OCI-LY7 (cell line): ENCODE measurements around the gene TBL1XR1. TPM values are rescaled to one million over a fixed set of nuclear protein-coding genes. Genes with fewer than 3 reads are reported as not detected.

ENCODE experiments used
- BruUV-seq: library from RNA; stranded (reverse); fragments of 400-500 nt; replicated peaks from 2 replicates; lab custom pipeline; 2021; lab: Mats Ljungman, UMichigan
- CTCF ChIA-PET: fragments of 300-600 bp; sonication (Branson Sonifier 250); formaldehyde crosslinking; loops from one replicate; lab custom pipeline; 2022; ENCODE audit warnings: antibody characterized with exemption; ENCODE audit not compliant: unreplicated experiment; lab: Charles Lee
- POLR2A ChIA-PET: fragments of 300-600 bp; sonication (Branson Sonifier 250); formaldehyde crosslinking; loops from one replicate; lab custom pipeline; 2022; ENCODE audit warnings: antibody characterized with exemption; lab: Charles Lee
- DNase-seq: peaks from one replicate; pipeline ENCODE4 v3.0.0-alpha.2; 2015; ENCODE audit warnings: low spot score
- H2AFZ ChIP-seq: fragments of 200-600 bp; sonication (generic), shearing (Covaris generic); 2 replicates; pipeline ENCODE4 v1.6.1; 2014; ENCODE audit warnings: mild to moderate bottlenecking, antibody characterized with exemption, low read length, moderate library complexity
- H3K27ac ChIP-seq: fragments of 200-600 bp; sonication (generic); 2 replicates; pipeline ENCODE4 v1.5.1; 2014; ENCODE audit warnings: mixed run types, low read depth, mild to moderate bottlenecking, moderate library complexity, low read length, inconsistent platforms; ENCODE audit not compliant: poor library complexity, severe bottlenecking
- H3K36me3 ChIP-seq: fragments of 200-600 bp; sonication (generic); 2 replicates; pipeline ENCODE4 v1.6.1; 2014; ENCODE audit warnings: mild to moderate bottlenecking, antibody characterized with exemption, low read length, moderate library complexity, mixed read lengths; ENCODE audit not compliant: insufficient read depth
- H3K4me1 ChIP-seq: fragments of 200-600 bp; sonication (generic); 2 replicates; pipeline ENCODE4 v1.5.1; 2014; ENCODE audit warnings: mild to moderate bottlenecking, low read length; ENCODE audit not compliant: insufficient read depth, poor library complexity, severe bottlenecking
- H3K4me2 ChIP-seq: fragments of 200-600 bp; sonication (generic); 2 replicates; pipeline ENCODE4 v1.6.1; 2014; ENCODE audit warnings: mild to moderate bottlenecking, low read length
- H3K4me3 ChIP-seq: fragments of 200-600 bp; sonication (generic); 2 replicates; pipeline ENCODE4 v1.5.1; 2014; ENCODE audit warnings: mild to moderate bottlenecking, low read depth, low read length; ENCODE audit not compliant: poor library complexity, severe bottlenecking
- H3K79me2 ChIP-seq: fragments of 200-600 bp; sonication (generic); 2 replicates; pipeline ENCODE4 v1.6.1; 2016; ENCODE audit warnings: low read depth, mild to moderate bottlenecking, low read length, moderate library complexity, mixed read lengths; ENCODE audit not compliant: insufficient read depth
- H3K9me2 ChIP-seq: fragments of 200-600 bp; sonication (generic); 2 replicates; pipeline ENCODE4 v1.6.1; 2016; ENCODE audit warnings: mild to moderate bottlenecking, low read length, mixed read lengths; ENCODE audit not compliant: insufficient read depth
- H3K9me3 ChIP-seq: fragments of 200-600 bp; sonication (generic); 2 replicates; pipeline ENCODE4 v1.6.1; 2014; ENCODE audit warnings: mild to moderate bottlenecking, mixed run types, low read length, mixed read lengths
- H4K20me1 ChIP-seq: fragments of 200-600 bp; sonication (generic); 2 replicates; pipeline ENCODE4 v1.6.1; 2014; ENCODE audit warnings: mild to moderate bottlenecking, antibody characterized with exemption, low read length, moderate library complexity, mixed read lengths; ENCODE audit not compliant: insufficient read depth
- EZH2phosphoT487 ChIP-seq: fragments of 200-600 bp; sonication (generic); IDR thresholded peaks from 2 replicates; pipeline ENCODE4 v1.6.1; 2018; ENCODE audit warnings: low read depth, borderline replicate concordance, mild to moderate bottlenecking, mixed run types, antibody characterized with exemption, low read length, moderate library complexity, mixed read lengths
- intact Hi-C: fragments of 100-400 bp; cut with micrococcal nuclease; formaldehyde crosslinking; loops from one replicate; pipeline ENCODE4 v1.10.0; 2022; ENCODE audit not compliant: unreplicated experiment
- total RNA-seq, 2 experiments: library from RNA; depleted of rRNA in 1 of 2; stranded (reverse); fragments of >200 nt in 1 of 2; shearing (Covaris generic) in 1 of 2; gene quantifications; 2 replicates each; pipeline ENCODE4 v1.2.3, GENCODE V29; 2014 to 2022
- TF ChIP-seq, protein P1 (sequence below): fragments of 200-600 bp; sonication (generic); conservative IDR thresholded peaks from 2 replicates; pipeline ENCODE4 v1.5.1; 2014; ENCODE audit warnings: mild to moderate bottlenecking, antibody characterized with exemption, low read length, moderate library complexity, mixed read lengths

TBL1XR1 gene
- total RNA-seq, 2 experiments from 2014 or later, result 103 to 158 TPM

GRCh38 chr3:177209509-177209908 lies 12.2 kb upstream of the TBL1XR1 start:
- no peak overlapping the region for H3K27ac ChIP-seq
- ChIA-PET CTCF (interaction anchor here (0.6 kb wide), 1 partner anchor 196 kb away, joined by 4 read pairs; no protein-coding TSS in a partner anchor), POLR2A (interaction anchor here (1.2 kb wide), 1 partner anchor 110 kb away, joined by 4 read pairs; no protein-coding TSS in a partner anchor)
- H3K4me3 ChIP-seq, result no peak overlapping the region
- no peaks in the 10 kb centered on the region for H3K36me3 ChIP-seq
- no peaks in the 10 kb centered on the region for H3K79me2 ChIP-seq
- no peaks in the 10 kb centered on the region for H4K20me1 ChIP-seq
- intact Hi-C loops, result loop anchor here (10.0 kb wide), 1 partner anchor 575 kb away; no protein-coding TSS in a partner anchor
- no TSS peak for BruUV-seq
- H2AFZ ChIP-seq, result no peak overlapping the region; the same call in 1 of the 2 replicates
- no peaks in the 10 kb centered on the region for H3K4me1 ChIP-seq
- TF ChIP-seq EZH2phosphoT487, result no peak
- TF ChIP-seq, protein P1, sequence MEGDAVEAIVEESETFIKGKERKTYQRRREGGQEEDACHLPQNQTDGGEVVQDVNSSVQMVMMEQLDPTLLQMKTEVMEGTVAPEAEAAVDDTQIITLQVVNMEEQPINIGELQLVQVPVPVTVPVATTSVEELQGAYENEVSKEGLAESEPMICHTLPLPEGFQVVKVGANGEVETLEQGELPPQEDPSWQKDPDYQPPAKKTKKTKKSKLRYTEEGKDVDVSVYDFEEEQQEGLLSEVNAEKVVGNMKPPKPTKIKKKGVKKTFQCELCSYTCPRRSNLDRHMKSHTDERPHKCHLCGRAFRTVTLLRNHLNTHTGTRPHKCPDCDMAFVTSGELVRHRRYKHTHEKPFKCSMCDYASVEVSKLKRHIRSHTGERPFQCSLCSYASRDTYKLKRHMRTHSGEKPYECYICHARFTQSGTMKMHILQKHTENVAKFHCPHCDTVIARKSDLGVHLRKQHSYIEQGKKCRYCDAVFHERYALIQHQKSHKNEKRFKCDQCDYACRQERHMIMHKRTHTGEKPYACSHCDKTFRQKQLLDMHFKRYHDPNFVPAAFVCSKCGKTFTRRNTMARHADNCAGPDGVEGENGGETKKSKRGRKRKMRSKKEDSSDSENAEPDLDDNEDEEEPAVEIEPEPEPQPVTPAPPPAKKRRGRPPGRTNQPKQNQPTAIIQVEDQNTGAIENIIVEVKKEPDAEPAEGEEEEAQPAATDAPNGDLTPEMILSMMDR, result no peak
- no peaks in the 10 kb centered on the region for H3K9me2 ChIP-seq
- no peaks in the 10 kb centered on the region for H3K9me3 ChIP-seq
- no peak overlapping the region for H3K4me2 ChIP-seq
- no peak for DNase-seq

GRCh38 chr3:177208781-177209180 lies 11.5 kb upstream of the TBL1XR1 start:
- no TSS peak for BruUV-seq
- POLR2A ChIA-PET, result interaction anchor here (0.5 to 1.2 kb wide), 3 partner anchors 9 to 111 kb away, joined by 3 to 4 read pairs (median 4); no protein-coding TSS in a partner anchor
- CTCF ChIA-PET, result no interaction called here

More at GRCh38 chr3:177208781-177209180, 11.5 kb upstream of the TBL1XR1 start:
- H3K9me2 ChIP-seq, result no peaks in the 10 kb centered on the region
- intact Hi-C loops, result loop anchor here (10.0 kb wide), 1 partner anchor 576 kb away; no protein-coding TSS in a partner anchor
- H3K27ac ChIP-seq, result no peak overlapping the region
- TF ChIP-seq EZH2phosphoT487, result no peak
- TF ChIP-seq, protein P1, result no peak
- H3K4me3 ChIP-seq, result no peak overlapping the region
- no peaks in the 10 kb centered on the region for H3K36me3 ChIP-seq
- H3K9me3 ChIP-seq, result no peaks in the 10 kb centered on the region
- no peaks in the 10 kb centered on the region for H3K79me2 ChIP-seq
- no peaks in the 10 kb centered on the region for H3K4me1 ChIP-seq
- no peak for DNase-seq
- no peak overlapping the region for H3K4me2 ChIP-seq
- H2AFZ ChIP-seq, result peak overlapping the region; percentile 42; the same call in 1 of the 2 replicates
- H4K20me1 ChIP-seq, result no peaks in the 10 kb centered on the region
